ENCODE data around the gene CD6.

CD6 gene

GRCh38 chr11:60935676-60936442, 35.6 kb upstream of the CD6 start:
- DNase-seq = no peak

- no peak for DNase-seq
Measured at GRCh38 chr11:60936467-60937143, 34.9 kb upstream of the CD6 start.

GRCh38 chr11:60937144-60937527, 34.3 kb upstream of the CD6 start:
- DNase-seq = no peak

GRCh38 chr11:60937811-60938210, 33.7 kb upstream of the CD6 start:
- no peak for DNase-seq

- no peak for DNase-seq
Measured at GRCh38 chr11:60938500-60938899, 33.0 kb upstream of the CD6 start.

- no peak for DNase-seq
Measured at GRCh38 chr11:60939301-60939700, 32.2 kb upstream of the CD6 start.

GRCh38 chr11:60939855-60940254, 31.6 kb upstream of the CD6 start:
- DNase-seq = no peak

GRCh38 chr11:60941371-60942119, 29.9 kb upstream of the CD6 start:
- no peak for DNase-seq

GRCh38 chr11:60942219-60942618, 29.3 kb upstream of the CD6 start:
- no peak for DNase-seq

- DNase-seq = peak; percentile 13
Measured at GRCh38 chr11:60942970-60943565, 28.4 kb upstream of the CD6 start.

GRCh38 chr11:60944490-60945294, 26.8 kb upstream of the CD6 start:
- no peak for DNase-seq

GRCh38 chr11:60945295-60945667, 26.2 kb upstream of the CD6 start:
- no peak for DNase-seq

GRCh38 chr11:60946601-60947264, 24.7 kb upstream of the CD6 start:
- DNase-seq = peak; percentile 71

GRCh38 chr11:60947700-60948099, 23.8 kb upstream of the CD6 start:
- DNase-seq = peak; percentile 91

GRCh38 chr11:60948250-60948649, 23.2 kb upstream of the CD6 start:
- peak; percentile 74 for DNase-seq

- DNase-seq = no peak
Measured at GRCh38 chr11:60950024-60950423, 21.5 kb upstream of the CD6 start.

GRCh38 chr11:60950933-60951605, 20.4 kb upstream of the CD6 start:
- no peak for DNase-seq

- DNase-seq = no peak
Measured at GRCh38 chr11:60951606-60951903, 19.9 kb upstream of the CD6 start.

GRCh38 chr11:60951904-60952741, 19.4 kb upstream of the CD6 start, which contains the start of gene SLC15A3:
Gene SLC15A3 (minus strand): TSS chr11:60952176. CDS start chr11:60951551, 625 bp downstream.
- no peak for DNase-seq

GRCh38 chr11:60952742-60953170, 18.7 kb upstream of the CD6 start:
- DNase-seq = no peak

- DNase-seq = peak; percentile 37
Measured at GRCh38 chr11:60953781-60954180, 17.7 kb upstream of the CD6 start.
